Ovary (tissue), 3 donors: ENCODE results near the gene KDF1.

Experiments
- CTCF ChIP-seq, 3 donors: fragments of 450-650 bp in 2 of 3; fragments of 200-600 bp in 1 of 3; IDR thresholded peaks; one replicate each; pipeline versions ENCODE4 v1.5.1 to v1.8.0; 2016 to 2022; ENCODE audit warnings: antibody characterized with exemption in 3 of 3, mild to moderate bottlenecking in 1 of 3
- EP300 ChIP-seq: sonication (generic); formaldehyde crosslinking; IDR thresholded peaks from one replicate; pipeline ENCODE4 v1.6.1; 2017; ENCODE audit warnings: antibody characterized with exemption
- POLR2A ChIP-seq: fragments of 450-650 bp; IDR thresholded peaks from one replicate; pipeline ENCODE4 v1.6.1; 2017; ENCODE audit warnings: antibody characterized with exemption, mild to moderate bottlenecking, moderate library complexity
- donor health status: DM: no; HTN: no; CAD: no.

GRCh38 chr1:26986658-26987057 lies 26.4 kb upstream of the KDF1 start:
- TF ChIP-seq POLR2A, result no peak
- TF ChIP-seq EP300, result no peak
- no peak for TF ChIP-seq CTCF (IDR thresholded peaks at IDR 0.05)
